Esophagus squamous epithelium (tissue), 5 donors: ENCODE results near the gene RARRES2. TPM values are rescaled to one million over a fixed set of nuclear protein-coding genes. Genes with fewer than 3 reads are reported as not detected.
"Not testable (repeated sequence)": the region's sequence is repeated elsewhere in the genome, so short reads cannot be mapped to it uniquely, and the experiment has no call there.

Experiments used
- DNase-seq: peaks from one replicate; lab custom pipeline; 2025; lab: John Stamatoyannopoulos, UW
- H3K27ac ChIP-seq, 4 donors: fragments of 200-600 bp; sonication (generic); one replicate each; pipeline ENCODE4 v1.5.1; 2016 to 2019; ENCODE audit warnings: mild to moderate bottlenecking in 1 of 4
- H3K27me3 ChIP-seq, 4 donors: fragments of 200-600 bp; sonication (generic); 1 replicate in 3 of 4; 2 replicates in 1 of 4; pipeline versions ENCODE4 v1.5.1 to v1.6.0; 2017 to 2021; ENCODE audit warnings: antibody characterized with exemption in 1 of 4
- H3K36me3 ChIP-seq, 3 donors: fragments of 200-600 bp; sonication (generic); one replicate each; pipeline ENCODE4 v1.5.1; 2016 to 2019
- H3K4me1 ChIP-seq, 3 donors: fragments of 200-600 bp; sonication (generic); one replicate each; pipeline ENCODE4 v1.5.1; 2017 to 2019
- H3K4me3 ChIP-seq, 4 donors: fragments of 200-600 bp; sonication (generic); 1 replicate in 3 of 4; 2 replicates in 1 of 4; pipeline ENCODE4 v1.5.1; 2016 to 2019; ENCODE audit warnings: mild to moderate bottlenecking in 2 of 4, moderate library complexity in 1 of 4
- H3K9me3 ChIP-seq, 3 donors: fragments of 200-600 bp; sonication (generic); one replicate each; pipeline ENCODE4 v1.5.1; 2016 to 2019
- POLR2A ChIP-seq, 4 donors: fragments of 450-650 bp; IDR thresholded peaks; one replicate each; pipeline ENCODE4 v1.6.1; 2017; ENCODE audit warnings: antibody characterized with exemption in 4 of 4, mild to moderate bottlenecking in 4 of 4, moderate library complexity in 3 of 4
- WGBS, 2 donors: methylation state at CpG; one replicate each; pipeline ENCODE4 v1.1.5; 2018; 5-methylcytosine and 5-hydroxymethylcytosine counted together
- intact Hi-C: fragments of 100-400 bp; cut with DNase I; formaldehyde crosslinking; loops from one replicate; pipeline ENCODE4 v1.15.0; 2022
- total RNA-seq, 4 donors: library from RNA; depleted of rRNA; stranded (reverse); fragments of >200 nt; gene quantifications; one replicate each; pipeline ENCODE4 v1.1.0, GENCODE V29; 2016
- TF ChIP-seq, protein P1 (sequence below), 6 experiments: fragments of 450-650 bp in 4 of 6; fragments of 200-600 bp in 2 of 6; sonication (generic) in 2 of 6; IDR thresholded peaks; one replicate each; pipeline ENCODE4 v1.5.1; 2016 to 2019; ENCODE audit warnings: antibody characterized with exemption in 6 of 6, mild to moderate bottlenecking in 4 of 6, moderate library complexity in 4 of 6
- donor health status: DM: yes; HTN: yes; CAD: no.

Gene RARRES2
- total RNA-seq, 4 donors from 2014 or later = 1.1 to 111 (median 14.9) TPM

DNA sequence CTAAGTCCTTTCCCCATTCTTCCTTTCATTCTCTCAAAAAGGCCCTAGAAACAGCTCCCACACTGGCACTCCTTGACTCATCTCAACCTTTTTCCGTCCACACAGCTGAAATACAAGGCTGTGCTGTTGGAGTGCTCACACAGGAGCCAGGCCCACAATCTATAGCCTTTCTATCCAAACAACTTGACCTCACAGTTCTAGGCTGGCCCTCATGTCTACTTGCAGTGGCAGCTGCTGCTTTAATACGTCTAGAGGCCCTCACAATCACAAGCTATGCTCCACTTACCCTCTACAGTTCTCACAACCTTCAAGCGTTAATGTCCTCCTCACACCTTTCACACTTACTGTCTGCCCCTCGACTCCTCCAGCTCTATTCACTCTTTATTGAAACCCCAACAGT is 30.3 kb downstream of the RARRES2 start:
- Histone ChIP-seq H3K4me3 (no peak overlapping the region), H3K9me3 (no peaks in the 10 kb centered on the region), H3K4me1 (no peaks in the 10 kb centered on the region), H3K27me3 (no peaks in the 10 kb centered on the region), H3K36me3 (no peaks in the 10 kb centered on the region), H3K27ac (no peak overlapping the region)
- WGBS, 2 donors = 93 to 94% methylated on average over 4 of the region's 4 CpGs
- intact Hi-C loops = no loop called here
- no peak for DNase-seq
- TF ChIP-seq, protein P1, sequence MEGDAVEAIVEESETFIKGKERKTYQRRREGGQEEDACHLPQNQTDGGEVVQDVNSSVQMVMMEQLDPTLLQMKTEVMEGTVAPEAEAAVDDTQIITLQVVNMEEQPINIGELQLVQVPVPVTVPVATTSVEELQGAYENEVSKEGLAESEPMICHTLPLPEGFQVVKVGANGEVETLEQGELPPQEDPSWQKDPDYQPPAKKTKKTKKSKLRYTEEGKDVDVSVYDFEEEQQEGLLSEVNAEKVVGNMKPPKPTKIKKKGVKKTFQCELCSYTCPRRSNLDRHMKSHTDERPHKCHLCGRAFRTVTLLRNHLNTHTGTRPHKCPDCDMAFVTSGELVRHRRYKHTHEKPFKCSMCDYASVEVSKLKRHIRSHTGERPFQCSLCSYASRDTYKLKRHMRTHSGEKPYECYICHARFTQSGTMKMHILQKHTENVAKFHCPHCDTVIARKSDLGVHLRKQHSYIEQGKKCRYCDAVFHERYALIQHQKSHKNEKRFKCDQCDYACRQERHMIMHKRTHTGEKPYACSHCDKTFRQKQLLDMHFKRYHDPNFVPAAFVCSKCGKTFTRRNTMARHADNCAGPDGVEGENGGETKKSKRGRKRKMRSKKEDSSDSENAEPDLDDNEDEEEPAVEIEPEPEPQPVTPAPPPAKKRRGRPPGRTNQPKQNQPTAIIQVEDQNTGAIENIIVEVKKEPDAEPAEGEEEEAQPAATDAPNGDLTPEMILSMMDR (IDR thresholded peaks at IDR 0.05) = no peak
- no peak for TF ChIP-seq POLR2A (IDR thresholded peaks at IDR 0.05)

DNA sequence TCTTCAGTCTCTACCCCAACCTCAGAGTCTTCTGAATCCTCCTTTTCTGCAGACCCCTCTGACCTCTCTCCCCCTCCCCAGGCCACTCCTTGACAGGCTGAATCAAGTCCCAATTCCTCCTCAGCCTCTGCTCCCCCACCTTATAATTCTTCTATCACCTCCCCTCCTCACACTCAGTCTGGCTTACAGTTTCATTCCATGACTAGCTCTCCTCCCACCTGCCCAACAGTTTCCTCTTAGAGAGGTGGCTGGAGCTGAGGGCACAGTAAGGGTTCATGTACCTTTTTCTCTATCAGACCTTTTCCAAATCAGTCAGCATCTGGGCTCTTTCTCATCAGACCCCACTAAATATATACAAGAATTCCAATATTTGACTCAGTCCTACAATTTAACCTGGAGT is 32.9 kb downstream of the RARRES2 start:
- no peak for DNase-seq
- Histone ChIP-seq H3K4me3 (no peak overlapping the region), H3K27ac (no peak overlapping the region), H3K27me3 (no peaks in the 10 kb centered on the region), H3K4me1 (no peaks in the 10 kb centered on the region), H3K36me3 (no peaks in the 10 kb centered on the region), H3K9me3 (no peaks in the 10 kb centered on the region)
- TF ChIP-seq, protein P1 (IDR thresholded peaks at IDR 0.05) = no peak
- intact Hi-C loops = no loop called here

DNA sequence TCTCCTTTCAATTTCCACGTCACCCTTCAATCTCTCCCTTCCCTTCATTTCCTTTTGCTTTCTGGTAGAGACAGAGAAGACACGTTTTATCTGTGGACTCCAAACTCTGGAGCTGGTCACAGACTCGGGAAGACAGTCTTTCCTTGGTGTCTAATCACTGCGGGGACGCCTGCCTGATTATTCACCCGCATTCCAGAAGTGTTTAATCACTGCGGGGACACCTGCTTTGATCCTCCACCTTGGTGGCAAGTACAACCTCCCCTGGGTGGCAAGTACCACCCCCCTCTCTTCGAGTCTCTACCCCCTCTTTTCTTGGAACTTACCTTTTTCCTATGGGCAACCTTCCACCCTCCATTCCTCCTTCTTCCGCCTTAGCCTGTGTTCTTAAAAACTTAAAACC is 33.5 kb downstream of the RARRES2 start:
- no peaks in the 10 kb centered on the region for H3K9me3 ChIP-seq
- intact Hi-C loops = no loop called here
- H3K4me3 ChIP-seq = no peak overlapping the region
- H3K4me1 ChIP-seq = no peaks in the 10 kb centered on the region
- no peak for TF ChIP-seq POLR2A (IDR thresholded peaks at IDR 0.05)
- TF ChIP-seq, protein P1 (IDR thresholded peaks at IDR 0.05) = no peak
- H3K27me3 ChIP-seq = no peaks in the 10 kb centered on the region
- DNase-seq = no peak
- WGBS, 2 donors = 77 to 79% methylated on average over 9 of the region's 9 CpGs
- no peaks in the 10 kb centered on the region for H3K36me3 ChIP-seq
- H3K27ac ChIP-seq = no peak overlapping the region

DNA sequence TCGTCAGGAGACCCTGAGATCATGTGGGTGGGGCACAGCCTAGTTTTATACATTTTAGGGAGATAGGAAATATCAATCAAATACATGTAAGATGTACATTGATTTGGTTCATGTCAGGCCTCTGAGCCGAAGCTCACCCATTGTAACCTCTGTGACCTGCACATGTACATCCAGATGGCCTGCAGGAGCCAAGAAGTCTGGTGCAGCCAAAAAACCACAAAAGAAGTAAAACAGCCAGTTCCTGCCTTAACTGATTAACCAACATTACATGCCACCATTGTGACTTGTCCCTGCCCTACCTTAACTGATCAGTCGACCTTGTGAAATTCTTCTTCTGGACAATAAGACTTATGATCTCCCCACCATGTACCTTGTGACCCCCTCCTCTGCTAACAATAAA is 34.3 kb downstream of the RARRES2 start:
- no peaks in the 10 kb centered on the region for H3K4me1 ChIP-seq
- H3K27ac ChIP-seq = no peak overlapping the region
- no peaks in the 10 kb centered on the region for H3K27me3 ChIP-seq
- no peaks in the 10 kb centered on the region for H3K9me3 ChIP-seq
- no peak for TF ChIP-seq POLR2A (IDR thresholded peaks at IDR 0.05)
- TF ChIP-seq, protein P1 (IDR thresholded peaks at IDR 0.05) = no peak
- intact Hi-C loops = no loop called here
- H3K4me3 ChIP-seq = no peak overlapping the region
- WGBS, 2 donors = 69 to 78% methylated on average over 3 of the region's 3 CpGs
- DNase-seq = no peak
- H3K36me3 ChIP-seq = no peaks in the 10 kb centered on the region

DNA sequence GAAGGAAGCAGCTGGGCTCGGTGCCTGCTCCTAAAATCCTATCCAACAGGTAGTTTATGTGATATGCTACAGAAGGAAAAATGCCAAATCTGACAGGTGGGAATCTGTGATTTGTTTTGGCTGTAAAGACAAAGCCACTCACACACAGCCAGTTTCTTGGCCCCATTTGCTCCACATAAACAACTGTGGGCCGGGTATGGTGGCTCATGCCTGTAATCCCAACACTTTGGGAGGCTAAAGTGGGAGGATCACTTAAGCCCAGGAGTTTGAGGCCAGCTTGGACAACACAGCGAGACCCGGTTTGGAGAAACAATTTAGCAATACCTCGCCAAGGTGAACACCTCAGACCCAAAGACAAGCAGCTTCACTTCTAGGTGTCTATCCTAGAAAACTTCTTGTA is 35.1 kb downstream of the RARRES2 start:
- H3K4me3 ChIP-seq, H3K36me3 ChIP-seq, H3K27ac ChIP-seq, H3K4me1 ChIP-seq, DNase-seq, intact Hi-C loops, H3K27me3 ChIP-seq, H3K9me3 ChIP-seq: not testable (repeated sequence)
- WGBS, 2 donors = 82 to 86% methylated on average over 4 to 5 of the region's 5 CpGs

DNA sequence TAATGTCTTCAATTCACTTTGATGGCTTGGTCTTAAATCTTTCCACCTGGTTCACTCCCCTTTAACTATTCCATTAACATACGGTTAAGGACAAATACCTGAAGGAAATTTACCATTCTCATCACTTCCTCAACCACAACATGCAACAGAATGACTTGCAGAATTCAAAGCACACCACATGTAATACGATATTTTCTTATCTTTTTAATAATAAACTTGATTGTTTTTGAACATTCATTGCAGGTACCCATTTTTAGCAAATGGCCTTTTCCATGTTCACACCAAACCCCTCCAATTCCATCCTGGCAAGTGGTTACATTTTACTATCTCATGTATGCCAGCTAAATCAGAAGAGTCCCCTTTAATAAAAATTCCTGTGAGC is 35.5 kb downstream of the RARRES2 start:
- H3K9me3 ChIP-seq, intact Hi-C loops, H3K4me3 ChIP-seq, H3K36me3 ChIP-seq, DNase-seq, H3K27ac ChIP-seq, H3K27me3 ChIP-seq, H3K4me1 ChIP-seq: not testable (repeated sequence)
- 74 to 88% methylated on average over 2 of the region's 2 CpGs for WGBS, 2 donors

DNA sequence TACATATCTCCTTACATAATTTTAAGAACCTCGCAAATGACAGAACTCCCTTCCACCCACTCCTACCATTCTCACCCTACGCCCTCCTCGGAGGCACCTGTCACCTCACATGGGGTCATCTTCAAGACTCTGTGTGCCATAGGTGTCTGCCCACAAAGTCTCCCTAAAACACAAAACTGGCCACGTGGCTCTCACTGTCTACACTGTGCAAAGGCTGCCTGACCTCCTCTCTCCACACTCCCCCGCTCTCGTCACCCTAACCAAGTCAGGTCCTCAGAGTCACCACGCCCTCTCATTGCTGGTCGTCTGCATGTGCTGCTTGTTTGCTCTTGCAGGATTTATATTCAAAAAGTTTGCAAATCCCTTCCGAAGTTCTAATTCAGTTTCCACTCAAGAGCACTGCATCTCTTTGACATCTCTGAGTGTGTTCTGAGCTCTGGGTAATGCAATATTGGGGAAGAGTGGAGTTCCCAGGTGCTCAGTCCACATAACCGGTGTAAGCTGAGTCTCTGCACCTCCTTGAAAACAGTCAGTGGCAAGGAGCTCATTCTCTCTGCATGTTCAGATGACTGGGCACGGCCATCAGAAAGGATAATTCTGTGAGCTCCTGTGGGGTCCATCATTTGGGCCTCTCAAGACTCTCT is 36.0 kb downstream of the RARRES2 start:
- H3K27ac ChIP-seq, H3K9me3 ChIP-seq, H3K4me3 ChIP-seq, H3K36me3 ChIP-seq, DNase-seq, H3K27me3 ChIP-seq, intact Hi-C loops, H3K4me1 ChIP-seq: not testable (repeated sequence)
- WGBS, 2 donors = 79 to 83% methylated on average over 8 to 9 of the region's 11 CpGs

DNA sequence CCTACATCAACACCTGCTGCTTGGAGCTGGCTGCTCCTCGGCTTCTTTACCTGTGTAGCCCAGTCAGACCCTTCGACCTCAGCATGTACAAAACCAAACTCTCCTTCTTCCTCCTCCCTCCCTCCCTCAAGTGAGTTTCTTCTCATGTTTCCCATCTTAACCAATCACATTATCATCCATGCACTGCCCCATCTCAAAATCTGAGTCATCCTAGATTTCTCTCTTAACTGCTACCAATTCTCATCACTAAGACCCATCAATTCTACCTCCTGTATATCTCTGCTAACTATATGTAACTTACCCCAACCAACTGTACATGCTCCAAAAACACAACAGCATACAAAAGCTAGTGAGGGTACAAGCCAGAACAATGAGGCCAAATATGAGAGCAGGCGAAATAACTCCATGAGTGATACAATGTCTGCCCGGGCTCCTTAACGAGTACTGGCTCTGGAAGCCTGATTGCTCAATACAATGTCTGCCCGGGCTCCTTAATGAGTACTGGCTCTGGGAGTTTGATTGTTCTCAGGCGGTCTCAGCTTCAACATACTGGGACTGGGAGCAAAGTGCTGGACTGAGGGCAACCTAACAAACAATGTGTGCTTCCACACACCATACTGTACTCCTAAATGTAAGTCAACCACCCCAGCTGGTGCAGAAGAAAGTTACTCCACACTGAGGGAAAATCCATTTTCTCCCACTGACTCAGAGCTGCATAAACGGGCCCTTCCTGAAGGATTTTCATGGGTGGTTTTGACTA is 36.8 kb downstream of the RARRES2 start:
- 75 to 82% methylated on average over 3 to 7 of the region's 8 CpGs for WGBS, 2 donors
- H3K27me3 ChIP-seq, DNase-seq, H3K36me3 ChIP-seq, H3K27ac ChIP-seq, H3K4me3 ChIP-seq, H3K4me1 ChIP-seq, intact Hi-C loops, H3K9me3 ChIP-seq: not testable (repeated sequence)

DNA sequence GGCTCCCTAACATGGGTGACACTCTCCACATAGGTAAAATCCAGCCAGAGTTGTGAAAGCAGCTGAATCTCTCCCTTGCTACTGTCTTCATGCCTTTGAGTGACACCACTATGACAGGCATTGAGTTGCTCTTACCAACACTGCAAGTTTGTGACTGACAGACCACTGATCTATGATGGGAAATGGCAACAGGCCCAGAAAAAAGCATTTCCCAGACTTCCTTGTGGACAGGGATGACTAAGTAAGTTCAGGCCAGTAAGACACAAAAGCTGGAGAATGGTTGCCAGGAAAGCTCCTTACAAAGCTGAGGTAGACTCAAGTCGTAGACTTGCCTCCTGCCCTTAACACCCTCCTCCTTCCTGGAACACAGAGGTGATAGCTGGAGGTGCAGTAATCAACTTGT is 38.5 kb downstream of the RARRES2 start:
- H3K36me3 ChIP-seq, H3K27ac ChIP-seq, H3K9me3 ChIP-seq, intact Hi-C loops, H3K27me3 ChIP-seq, H3K4me1 ChIP-seq, H3K4me3 ChIP-seq, DNase-seq: not testable (repeated sequence)
- 25% methylated on average over 1 of the region's 1 CpG; no CpG with 5 or more reads in 1 of the 2 donors for WGBS, 2 donors
